Astrocyte (in vitro differentiated cells and primary cell): ENCODE results near the gene TMEM219. TPM values are rescaled to one million over a fixed set of nuclear protein-coding genes. Genes with fewer than 3 reads are reported as not detected.
A peak's percentile ranks its signal among the peaks of the same experiment; 100 is the strongest.

Source experiments
- DNase-seq: peaks from one replicate; pipeline ENCODE4 v3.0.0-alpha.2; 2010; ENCODE audit warnings: low read depth
- FAIRE-seq: peaks from 2 replicates; lab custom pipeline; 2011; peaks lifted over from hg19 to GRCh38; lab: Jason Lieb, UNC
- H2AFZ ChIP-seq: 2 replicates; pipeline ENCODE4 v1.6.0; 2012; ENCODE audit warnings: low read depth, low read length, inconsistent platforms
- H3K27ac ChIP-seq: 2 replicates; pipeline ENCODE4 v1.5.1; 2011; ENCODE audit warnings: low read depth, low read length, inconsistent platforms
- H3K27me3 ChIP-seq: 2 replicates; pipeline ENCODE4 v1.6.0; 2011; ENCODE audit warnings: low read length, inconsistent platforms; ENCODE audit not compliant: insufficient read depth
- H3K36me3 ChIP-seq: 2 replicates; pipeline ENCODE4 v1.5.1; 2011; ENCODE audit warnings: low read length, inconsistent platforms; ENCODE audit not compliant: insufficient read depth
- H3K4me1 ChIP-seq: 2 replicates; pipeline ENCODE4 v1.5.1; 2011; ENCODE audit warnings: low read length, inconsistent platforms; ENCODE audit not compliant: insufficient read depth
- H3K4me2 ChIP-seq: 2 replicates; pipeline ENCODE4 v1.6.0; 2012; ENCODE audit warnings: low read length, inconsistent platforms
- H3K4me3 ChIP-seq: 2 replicates; pipeline ENCODE4 v1.5.1; 2011; ENCODE audit warnings: low read depth, mild to moderate bottlenecking, low read length, inconsistent platforms; ENCODE audit not compliant: insufficient read depth
- H3K79me2 ChIP-seq: 2 replicates; pipeline ENCODE4 v1.6.0; 2012; ENCODE audit warnings: mild to moderate bottlenecking, low read length, inconsistent platforms; ENCODE audit not compliant: insufficient read depth
- H3K9ac ChIP-seq: 2 replicates; pipeline ENCODE4 v1.6.0; 2012; ENCODE audit warnings: mild to moderate bottlenecking, low read length, inconsistent platforms
- H3K9me3 ChIP-seq: 2 replicates; pipeline ENCODE4 v1.5.1; 2012; ENCODE audit warnings: low read depth, mild to moderate bottlenecking, low read length, inconsistent platforms; ENCODE audit not compliant: insufficient read depth
- H4K20me1 ChIP-seq: 2 replicates; pipeline ENCODE4 v1.6.0; 2012; ENCODE audit warnings: low read length, inconsistent platforms; ENCODE audit not compliant: insufficient read depth
- H3K27ac Mint-ChIP-seq: one replicate; pipeline ENCODE4 v1.8.0; 2021; ENCODE audit warnings: mild to moderate bottlenecking, mixed read lengths; ENCODE audit not compliant: unreplicated experiment
- H3K27me3 Mint-ChIP-seq: one replicate; pipeline ENCODE4 v1.8.0; 2021; ENCODE audit warnings: low read depth, mixed read lengths; ENCODE audit not compliant: unreplicated experiment
- H3K36me3 Mint-ChIP-seq: one replicate; pipeline ENCODE4 v1.8.0; 2021; ENCODE audit warnings: low read depth, mixed read lengths; ENCODE audit not compliant: unreplicated experiment
- H3K4me1 Mint-ChIP-seq: one replicate; pipeline ENCODE4 v1.8.0; 2021; ENCODE audit warnings: low read depth, mixed read lengths; ENCODE audit not compliant: unreplicated experiment
- H3K4me3 Mint-ChIP-seq: one replicate; pipeline ENCODE4 v1.8.0; 2021; ENCODE audit warnings: mild to moderate bottlenecking, moderate library complexity, mixed read lengths; ENCODE audit not compliant: unreplicated experiment
- H3K9me3 Mint-ChIP-seq: one replicate; pipeline ENCODE4 v1.8.0; 2021; ENCODE audit warnings: mild to moderate bottlenecking, mixed read lengths; ENCODE audit not compliant: unreplicated experiment
- CTCF ChIP-seq: IDR thresholded peaks from 2 replicates; pipeline ENCODE4 v1.5.1; 2011; ENCODE audit warnings: low read depth, mild to moderate bottlenecking, inconsistent platforms, low read length, moderate library complexity; ENCODE audit not compliant: insufficient read depth
- EZH2 ChIP-seq: IDR thresholded peaks from 2 replicates; pipeline ENCODE4 v1.6.1; 2012; ENCODE audit warnings: mild to moderate bottlenecking, low read length, inconsistent platforms; ENCODE audit not compliant: insufficient read depth
- total RNA-seq: library from RNA; stranded (reverse); gene quantifications from 2 replicates; pipeline ENCODE4 v1.2.1, GENCODE V29; 2021

The TMEM219 gene
- total RNA-seq, 1 donor from 2014 or later = 96.6 TPM

- Histone ChIP-seq H3K4me2 (peak overlapping the region; percentile 95), H3K4me1 (peaks cover 23% of the 10 kb centered on the region), H4K20me1 (peaks cover 67% of the 10 kb centered on the region), H3K79me2 (peaks cover 57% of the 10 kb centered on the region), H3K4me3 (no peak overlapping the region), H3K36me3 (peaks cover 45% of the 10 kb centered on the region), H3K9ac (peak overlapping the region; percentile 92), H3K27me3 (no peaks in the 10 kb centered on the region), H3K27ac (no peak overlapping the region), H2AFZ (no peak overlapping the region), H3K9me3 (peaks cover 3% of the 10 kb centered on the region)
- DNase-seq = no peak
- H3K27ac Mint-ChIP-seq = no peak overlapping the region
- H3K4me1 Mint-ChIP-seq = peaks cover 17% of the 10 kb centered on the region
- no peaks in the 10 kb centered on the region for H3K27me3 Mint-ChIP-seq
- peaks cover 32% of the 10 kb centered on the region for H3K36me3 Mint-ChIP-seq
- TF ChIP-seq EZH2 (no peak), CTCF (no peak)
- H3K9me3 Mint-ChIP-seq = peaks cover 3% of the 10 kb centered on the region
- peak overlapping the region; percentile 88 for H3K4me3 Mint-ChIP-seq
- FAIRE-seq = no peak
Observed at GRCh38 chr16:29977063-29977825, 15.4 kb downstream of the TMEM219 start.

GRCh38 chr16:29978081-29978480, 16.2 kb downstream of the TMEM219 start:
- H3K36me3 ChIP-seq = peaks cover 50% of the 10 kb centered on the region
- no peaks in the 10 kb centered on the region for H3K27me3 ChIP-seq
- FAIRE-seq (no peak), DNase-seq (no peak)
- no peak overlapping the region for H3K27ac Mint-ChIP-seq
- H3K4me2 ChIP-seq = no peak overlapping the region
- H3K4me3 Mint-ChIP-seq = no peak overlapping the region
- peaks cover 31% of the 10 kb centered on the region for H3K36me3 Mint-ChIP-seq
- H3K79me2 ChIP-seq = peaks cover 57% of the 10 kb centered on the region
- TF ChIP-seq CTCF (no peak), EZH2 (no peak)
- H4K20me1 ChIP-seq = peaks cover 74% of the 10 kb centered on the region
- H3K9me3 Mint-ChIP-seq = peaks cover 2% of the 10 kb centered on the region
- peaks cover 17% of the 10 kb centered on the region for H3K4me1 Mint-ChIP-seq
- no peak overlapping the region for H3K4me3 ChIP-seq
- peaks cover 1% of the 10 kb centered on the region for H3K9me3 ChIP-seq
- H3K27me3 Mint-ChIP-seq = no peaks in the 10 kb centered on the region
- H3K27ac ChIP-seq = no peak overlapping the region
- H3K9ac ChIP-seq = no peak overlapping the region
- peaks cover 23% of the 10 kb centered on the region for H3K4me1 ChIP-seq
- H2AFZ ChIP-seq = no peak overlapping the region
